Hepatocyte (in vitro differentiated cells): Measurements from ENCODE around the gene PLA2G4C.

ENCODE experiments used
- CTCF ChIP-seq: fragments of 200-600 bp; sonication (generic); IDR thresholded peaks from 2 replicates; pipeline ENCODE4 v1.5.1; 2016; ENCODE audit warnings: antibody characterized with exemption, mild to moderate bottlenecking; ENCODE audit not compliant: poor library complexity
- EZH2 ChIP-seq: fragments of 200-600 bp; sonication (generic); IDR thresholded peaks from 2 replicates; pipeline ENCODE4 v1.6.1; 2016; ENCODE audit warnings: antibody characterized with exemption, mild to moderate bottlenecking, borderline replicate concordance
- EZH2phosphoT487 ChIP-seq: fragments of 200-600 bp; sonication (generic); IDR thresholded peaks from one replicate; pipeline ENCODE4 v1.6.1; 2018; ENCODE audit warnings: antibody characterized with exemption, mild to moderate bottlenecking, low read depth, moderate library complexity; ENCODE audit not compliant: unreplicated experiment, severe bottlenecking

DNA sequence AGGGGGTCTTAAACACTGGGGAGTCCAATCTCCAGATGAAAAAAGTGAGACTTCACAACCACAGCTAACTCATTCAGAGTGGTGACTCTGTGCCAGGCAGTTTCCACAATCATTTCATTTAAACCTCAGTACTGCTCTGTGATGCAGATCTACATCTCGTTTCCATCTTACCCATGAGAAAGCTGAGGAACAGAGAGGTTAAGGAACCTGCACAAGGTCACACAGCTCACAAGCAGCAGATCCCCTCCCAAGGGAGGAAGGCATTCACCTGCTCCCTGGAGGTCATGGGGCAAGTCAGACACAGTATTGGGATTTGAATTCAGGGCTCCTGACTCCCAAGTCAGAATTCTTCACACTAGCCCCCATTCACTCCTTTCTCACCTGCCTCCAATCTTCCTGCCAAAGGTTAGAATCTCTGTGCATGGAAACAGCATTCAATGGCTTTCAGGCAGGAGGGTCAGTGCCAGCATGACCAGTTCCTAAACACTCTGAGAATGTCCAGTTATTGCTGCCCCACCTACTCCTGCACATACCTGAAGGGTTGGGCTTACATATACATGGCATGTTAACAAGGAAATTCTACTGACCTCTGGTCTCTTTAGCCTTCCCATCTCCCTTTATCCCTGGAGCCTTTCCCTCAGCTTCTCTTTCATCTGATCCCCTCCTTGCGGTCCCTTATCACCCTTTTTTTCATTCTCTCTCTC is 68.6 kb downstream of the PLA2G4C start:
- TF ChIP-seq EZH2phosphoT487 (no peak), CTCF (no peak), EZH2 (no peak)
